Adrenal gland (tissue), 5 donors: ENCODE measurements around the gene RAPGEF2.

ENCODE experiments used
- CTCF ChIP-seq, 6 experiments: fragments of 450-650 bp in 4 of 6; fragments of 200-600 bp in 2 of 6; sonication (generic) in 1 of 6; IDR thresholded peaks; 1 replicate in 5 of 6; 2 replicates in 1 of 6; pipeline versions ENCODE4 v1.5.1 to v1.8.0; 2016 to 2021; ENCODE audit warnings: antibody characterized with exemption in 6 of 6, mild to moderate bottlenecking in 2 of 6, moderate library complexity in 1 of 6
- POLR2A ChIP-seq, 2 donors: fragments of 450-650 bp; IDR thresholded peaks; one replicate each; pipeline ENCODE4 v1.6.1; 2017; ENCODE audit warnings: antibody characterized with exemption in 2 of 2, mild to moderate bottlenecking in 2 of 2, moderate library complexity in 1 of 2
- donor health status: DM: no; HTN: no; CAD: no.

GRCh38 chr4:159197260-159197884, 94.5 kb downstream of the RAPGEF2 start:
- TF ChIP-seq CTCF (IDR thresholded peaks at IDR 0.05) (no peak), POLR2A (IDR thresholded peaks at IDR 0.05) (no peak)
